CD4-positive, alpha-beta T cell (primary cell): ENCODE data around the gene TMEM235. TPM values are rescaled to one million over a fixed set of nuclear protein-coding genes. Genes with fewer than 3 reads are reported as not detected.

Experiments used
- ATAC-seq: fragments of 200-7000 bp; cut with Tn5 transposase; one replicate; pipeline ENCODE4 v1.10.0; 2022; ENCODE audit warnings: mild to moderate bottlenecking; ENCODE audit not compliant: poor library complexity
- CTCF ChIA-PET: fragments of 350-600 bp; sonication (Branson Sonifier 250); formaldehyde crosslinking; loops from one replicate; lab custom pipeline; 2021; ENCODE audit warnings: antibody characterized with exemption, inconsistent platforms; lab: Charles Lee
- POLR2A ChIA-PET: fragments of 350-600 bp; sonication (Branson Sonifier 250); formaldehyde crosslinking; loops from one replicate; lab custom pipeline; 2021; ENCODE audit warnings: antibody characterized with exemption, inconsistent platforms; lab: Charles Lee
- DNase-seq, 14 experiments: peaks; one replicate each; pipeline ENCODE4 v3.0.0-alpha.2; 2013 to 2020; ENCODE audit warnings: mixed read lengths in 2 of 14
- H3K27ac ChIP-seq, 2 donors: one replicate each; pipeline versions ENCODE4 v1.5.1 to v1.7.0; 2013; ENCODE audit warnings: low read length in 2 of 2, low read depth in 1 of 2, mild to moderate bottlenecking in 1 of 2
- H3K27me3 ChIP-seq, 2 experiments: 1 replicate in 1 of 2; 2 replicates in 1 of 2; pipeline versions ENCODE4 v1.6.1 to v1.7.0; 2013; ENCODE audit warnings: low read length in 2 of 2, control low read depth in 1 of 2, mild to moderate bottlenecking in 1 of 2, moderate library complexity in 1 of 2; ENCODE audit not compliant: insufficient read depth in 2 of 2, control insufficient read depth in 1 of 2
- H3K36me3 ChIP-seq: one replicate; pipeline ENCODE4 v1.6.1; 2013; ENCODE audit warnings: low read length, control low read depth; ENCODE audit not compliant: insufficient read depth
- H3K4me1 ChIP-seq: one replicate; pipeline ENCODE4 v1.6.1; 2013; ENCODE audit warnings: low read length, control low read depth; ENCODE audit not compliant: insufficient read depth
- H3K4me3 ChIP-seq: one replicate; pipeline ENCODE4 v1.5.1; 2013; ENCODE audit warnings: mild to moderate bottlenecking, low read length, moderate library complexity
- H3K9me3 ChIP-seq, 2 experiments: 1 replicate in 1 of 2; 2 replicates in 1 of 2; pipeline versions ENCODE4 v1.6.1 to v1.7.0; 2013; ENCODE audit warnings: low read length in 2 of 2, mild to moderate bottlenecking in 2 of 2, control low read depth in 1 of 2, moderate library complexity in 1 of 2; ENCODE audit not compliant: control insufficient read depth in 1 of 2, insufficient read depth in 1 of 2
- H3K27ac Mint-ChIP-seq: one replicate; pipeline ENCODE4 v1.8.0; 2020; ENCODE audit warnings: mixed read lengths
- H3K27me3 Mint-ChIP-seq: one replicate; pipeline ENCODE4 v1.8.0; 2021; ENCODE audit warnings: mixed read lengths
- H3K36me3 Mint-ChIP-seq: one replicate; pipeline ENCODE4 v1.8.0; 2021; ENCODE audit warnings: low read depth, mixed read lengths
- H3K4me1 Mint-ChIP-seq: one replicate; pipeline ENCODE4 v1.8.0; 2021; ENCODE audit warnings: low read depth, mixed read lengths
- H3K4me3 Mint-ChIP-seq: one replicate; pipeline ENCODE4 v1.8.0; 2020; ENCODE audit warnings: mild to moderate bottlenecking, mixed read lengths
- H3K9me3 Mint-ChIP-seq: one replicate; pipeline ENCODE4 v1.8.0; 2020; ENCODE audit warnings: mixed read lengths
- intact Hi-C, 2 experiments: fragments of 100-400 bp; cut with DNase I in 1 of 2; cut with micrococcal nuclease in 1 of 2; formaldehyde crosslinking; loops; one replicate each; pipeline versions ENCODE4 v1.15.1 to v1.9.0; 2023 to 2025; cut with DNase I, micrococcal nuclease
- total RNA-seq, 174 experiments: library from RNA in 2 of 174; stranded (reverse) in 2 of 174; gene quantifications; one replicate each; pipeline ENCODE4 v1.2.3 and lab custom pipeline; 2021 to 2026
- TF ChIP-seq, protein P1 (sequence below): fragments of 200-600 bp; IDR thresholded peaks from one replicate; pipeline ENCODE4 v1.8.0; 2022; ENCODE audit warnings: antibody characterized with exemption, mild to moderate bottlenecking

TMEM235 gene
- total RNA-seq, 2 experiments from 2014 or later, result not detected

DNA sequence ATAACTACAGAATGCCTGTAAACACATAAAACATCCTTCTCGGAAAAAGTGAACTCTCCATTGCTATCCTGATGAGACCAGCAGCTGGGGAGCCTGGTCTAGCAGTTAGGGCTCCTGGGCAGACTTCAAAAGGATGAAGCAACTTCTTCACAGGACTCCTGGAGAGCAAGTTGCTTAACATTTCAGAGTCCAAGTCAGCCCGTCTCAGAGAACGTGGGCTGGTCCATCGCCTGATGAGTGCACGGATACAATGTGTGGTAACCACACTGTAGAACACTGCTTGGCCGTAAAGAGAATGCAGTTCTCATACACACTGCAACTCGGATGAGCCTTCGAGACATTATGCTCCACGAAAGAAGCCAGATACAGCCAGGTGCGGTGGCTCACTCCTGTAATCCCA lies 52.7 kb downstream of the TMEM235 start:
- ChIA-PET CTCF (no interaction called here), POLR2A (no interaction called here)
- H3K36me3 Mint-ChIP-seq, result no peaks in the 10 kb centered on the region
- intact Hi-C loops, result no loop called here
- TF ChIP-seq, protein P1, sequence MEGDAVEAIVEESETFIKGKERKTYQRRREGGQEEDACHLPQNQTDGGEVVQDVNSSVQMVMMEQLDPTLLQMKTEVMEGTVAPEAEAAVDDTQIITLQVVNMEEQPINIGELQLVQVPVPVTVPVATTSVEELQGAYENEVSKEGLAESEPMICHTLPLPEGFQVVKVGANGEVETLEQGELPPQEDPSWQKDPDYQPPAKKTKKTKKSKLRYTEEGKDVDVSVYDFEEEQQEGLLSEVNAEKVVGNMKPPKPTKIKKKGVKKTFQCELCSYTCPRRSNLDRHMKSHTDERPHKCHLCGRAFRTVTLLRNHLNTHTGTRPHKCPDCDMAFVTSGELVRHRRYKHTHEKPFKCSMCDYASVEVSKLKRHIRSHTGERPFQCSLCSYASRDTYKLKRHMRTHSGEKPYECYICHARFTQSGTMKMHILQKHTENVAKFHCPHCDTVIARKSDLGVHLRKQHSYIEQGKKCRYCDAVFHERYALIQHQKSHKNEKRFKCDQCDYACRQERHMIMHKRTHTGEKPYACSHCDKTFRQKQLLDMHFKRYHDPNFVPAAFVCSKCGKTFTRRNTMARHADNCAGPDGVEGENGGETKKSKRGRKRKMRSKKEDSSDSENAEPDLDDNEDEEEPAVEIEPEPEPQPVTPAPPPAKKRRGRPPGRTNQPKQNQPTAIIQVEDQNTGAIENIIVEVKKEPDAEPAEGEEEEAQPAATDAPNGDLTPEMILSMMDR, result no peak
- H3K27me3 Mint-ChIP-seq, result no peaks in the 10 kb centered on the region
- no peak overlapping the region for H3K4me3 Mint-ChIP-seq
- H3K36me3 ChIP-seq, result no peaks in the 10 kb centered on the region
- DNase-seq (no peak), ATAC-seq (no peak)
- peaks cover 5% of the 10 kb centered on the region for H3K4me1 Mint-ChIP-seq
- no peak overlapping the region for H3K27ac Mint-ChIP-seq
- no peak overlapping the region for H3K4me3 ChIP-seq
- no peaks in the 10 kb centered on the region for H3K9me3 Mint-ChIP-seq
- H3K4me1 ChIP-seq, result peaks cover 2% of the 10 kb centered on the region
- no peaks in the 10 kb centered on the region for H3K27me3 ChIP-seq
- no peak overlapping the region for H3K27ac ChIP-seq
- no peaks in the 10 kb centered on the region for H3K9me3 ChIP-seq

DNA sequence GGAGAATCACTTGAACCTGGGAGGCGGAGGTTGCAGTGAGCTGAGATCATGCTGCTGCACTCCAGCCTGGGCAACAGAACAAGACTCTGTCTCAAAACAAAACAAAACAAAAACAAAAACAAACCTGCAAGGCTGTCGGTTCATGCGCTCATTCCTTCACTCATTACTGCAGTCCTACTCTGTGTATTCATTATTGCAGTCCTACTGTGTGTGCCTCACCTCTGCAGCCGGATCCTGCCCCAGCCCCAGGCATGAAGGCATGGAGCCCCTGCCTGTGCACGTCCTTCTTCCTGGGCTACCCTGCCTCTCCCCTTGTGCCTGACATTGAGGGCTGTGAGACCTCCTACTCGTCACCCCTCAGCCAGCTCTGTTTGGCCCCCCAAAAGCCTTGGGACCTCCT lies 57.6 kb downstream of the TMEM235 start:
- H3K4me3 ChIP-seq, result no peak overlapping the region
- H3K36me3 ChIP-seq, result no peaks in the 10 kb centered on the region
- TF ChIP-seq, protein P1, result no peak
- Mint-ChIP-seq H3K27me3 (no peaks in the 10 kb centered on the region), H3K27ac (no peak overlapping the region), H3K9me3 (no peaks in the 10 kb centered on the region), H3K4me1 (no peaks in the 10 kb centered on the region), H3K4me3 (no peak overlapping the region), H3K36me3 (no peaks in the 10 kb centered on the region)
- no peaks in the 10 kb centered on the region for H3K9me3 ChIP-seq
- H3K4me1 ChIP-seq, result peaks cover 16% of the 10 kb centered on the region
- no peaks in the 10 kb centered on the region for H3K27me3 ChIP-seq
- DNase-seq (no peak), ATAC-seq (no peak)
- ChIA-PET CTCF (interaction anchor here (1.1 to 3.4 kb wide), 5 partner anchors 27 to 133 kb away, joined by 3 to 18 read pairs (median 8); no protein-coding TSS in a partner anchor), POLR2A (interaction anchor here (0.8 to 1.6 kb wide), 3 partner anchors 16 to 67 kb away, joined by 4 to 5 read pairs (median 4); no protein-coding TSS in a partner anchor)
- intact Hi-C loops, result loop anchor here (1.0 to 5.0 kb wide), 5 partner anchors 37 to 133 kb away; partner anchors contain the start of gene SOCS3 (in 2 of the 2)
- H3K27ac ChIP-seq, result no peak overlapping the region

DNA sequence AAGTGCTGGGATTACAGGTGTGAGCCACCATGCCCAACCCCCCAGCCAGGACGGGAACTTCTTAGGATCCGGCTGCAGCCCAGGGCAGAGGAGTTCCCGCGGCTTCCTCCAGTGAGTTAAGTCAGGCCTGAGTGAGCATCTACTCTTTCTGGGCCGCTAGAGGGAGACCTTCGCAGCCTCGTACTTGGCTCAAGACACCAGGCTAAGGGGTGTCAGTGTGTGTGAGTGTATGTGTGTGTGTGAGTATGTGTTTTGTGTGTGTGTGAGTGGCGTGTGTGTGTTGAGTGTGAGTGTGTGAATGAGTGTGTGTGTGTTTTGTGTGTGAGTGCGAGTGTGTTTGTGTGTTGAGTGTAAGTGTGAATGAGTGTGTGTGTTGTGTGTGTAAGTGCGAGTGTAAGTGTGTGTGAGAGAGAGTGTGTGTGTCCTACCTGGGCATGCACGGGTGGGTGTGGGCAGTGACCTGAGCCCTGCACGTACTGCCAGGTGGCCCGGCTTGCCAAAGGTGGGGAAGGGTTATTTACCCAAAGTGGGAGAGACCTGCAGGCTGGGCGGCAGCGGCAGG lies 58.5 kb downstream of the TMEM235 start:
- Histone ChIP-seq H3K27me3 (no peaks in the 10 kb centered on the region), H3K36me3 (no peaks in the 10 kb centered on the region), H3K27ac (no peak overlapping the region), H3K4me1 (peaks cover 16% of the 10 kb centered on the region), H3K4me3 (no peak overlapping the region), H3K9me3 (no peaks in the 10 kb centered on the region)
- no peak overlapping the region for H3K27ac Mint-ChIP-seq
- ATAC-seq, result peak; percentile 98
- no peaks in the 10 kb centered on the region for H3K36me3 Mint-ChIP-seq
- peak; percentile 62 to 91 (median 72) for DNase-seq
- ChIA-PET POLR2A (interaction anchor here (0.6 to 1.1 kb wide), 3 partner anchors 17 to 1459 kb away, joined by 3 to 4 read pairs (median 3); no protein-coding TSS in a partner anchor), CTCF (interaction anchor here (0.7 to 3.4 kb wide), 4 partner anchors 28 to 269 kb away, joined by 3 to 18 read pairs (median 10); no protein-coding TSS in a partner anchor)
- TF ChIP-seq, protein P1, result peak; percentile 77
- H3K27me3 Mint-ChIP-seq, result no peaks in the 10 kb centered on the region
- H3K4me3 Mint-ChIP-seq, result no peak overlapping the region
- no peaks in the 10 kb centered on the region for H3K4me1 Mint-ChIP-seq
- intact Hi-C loops, result loop anchor here (1.0 to 5.0 kb wide), 5 partner anchors 38 to 132 kb away; partner anchors contain the start of gene SOCS3 (in 2 of the 2)
- no peaks in the 10 kb centered on the region for H3K9me3 Mint-ChIP-seq

Other genes starting within 250 kb of the TMEM235 start
- gene TMC6, start 102.9 kb upstream of the TMEM235 start, total RNA-seq, result 100 to 1,000 TPM; 645 to 659 TPM
- 100 to 1,000 TPM; 567 to 577 TPM for gene TMC8, start 100.9 kb upstream of the TMEM235 start, total RNA-seq
- gene C17orf99, start 85.2 kb upstream of the TMEM235 start, total RNA-seq, result not detected
- gene SYNGR2, start 63.0 kb upstream of the TMEM235 start, total RNA-seq, result 10 to 100 TPM; 34.9 to 41.3 TPM
- gene TK1, start 44.6 kb upstream of the TMEM235 start, total RNA-seq, result under 1 TPM; 0.78 to 0.88 TPM
- under 1 TPM; 0.42 to 0.60 TPM for gene AFMID, start 44.3 kb upstream of the TMEM235 start, total RNA-seq
- gene BIRC5, start 17.4 kb upstream of the TMEM235 start, total RNA-seq, result under 1 TPM; 0.39 to 0.41 TPM
- 100 to 1,000 TPM; 414 to 427 TPM for gene SOCS3, start 128.4 kb downstream of the TMEM235 start, total RNA-seq
- gene PGS1, start 147.0 kb downstream of the TMEM235 start, total RNA-seq, result 10 to 100 TPM; 40.9 to 45.3 TPM